HCT116 (cell line): ENCODE data around the gene PRLHR. TPM values are rescaled to one million over a fixed set of nuclear protein-coding genes. Genes with fewer than 3 reads are reported as not detected.

ENCODE experiments used
- ATAC-seq: fragments of 200-7000 bp; cut with Tn5 transposase; 2 replicates; pipeline ENCODE4 v1.9.1; 2020; ENCODE audit warnings: mild to moderate bottlenecking, moderate library complexity
- BruUV-seq: library from RNA; stranded (reverse); fragments of 400-500 nt; replicated peaks from 2 replicates; lab custom pipeline; 2021; lab: Mats Ljungman, UMichigan
- CTCF ChIA-PET: fragments of 300-600 bp; sonication (Branson Sonifier 250); formaldehyde crosslinking; loops from one replicate; lab custom pipeline; 2021; ENCODE audit warnings: antibody characterized with exemption; lab: Charles Lee
- POLR2A ChIA-PET: fragments of 300-600, 350-600 bp; sonication (Branson Sonifier 250); formaldehyde crosslinking; loops from one replicate; lab custom pipeline; 2021; ENCODE audit warnings: antibody characterized with exemption; lab: Charles Lee
- RAD21 ChIA-PET, 2 experiments: fragments of 300-600 bp; sonication (Branson Sonifier 250); formaldehyde crosslinking; loops; one replicate each; lab custom pipeline; 2023; ENCODE audit warnings: low total read pairs in 2 of 2; ENCODE audit not compliant: uncharacterized antibody in 2 of 2, unreplicated experiment in 2 of 2, low non-redundant PET in 1 of 2; lab: Charles Lee
- DNase-seq: peaks from one replicate; pipeline ENCODE4 v3.0.0-alpha.2; 2010; ENCODE audit warnings: low read depth, low spot score
- H2AFZ ChIP-seq: fragments of 200-600 bp; shearing (Covaris generic), sonication (generic); 2 replicates; pipeline ENCODE4 v1.6.1; 2017; ENCODE audit warnings: low read depth, mixed run types, mixed read lengths, antibody characterized with exemption, low read length; ENCODE audit not compliant: poor library complexity, severe bottlenecking
- H3K27ac ChIP-seq: 2 replicates; pipeline ENCODE4 v1.5.1; 2012; ENCODE audit warnings: low read depth, low read length
- H3K27me3 ChIP-seq: fragments of 200-600 bp; sonication (generic); 2 replicates; pipeline ENCODE4 v1.6.1; 2016; ENCODE audit warnings: mixed run types, low read length, mixed read lengths; ENCODE audit not compliant: insufficient read depth
- H3K36me3 ChIP-seq, 2 experiments: fragments of 200-500 bp in 1 of 2; fragments of 200-600 bp in 1 of 2; sonication (Bioruptor generic) in 1 of 2; sonication (generic) in 1 of 2; 2 replicates each; pipeline versions ENCODE4 v1.5.1 to v1.6.1; 2014 to 2016; ENCODE audit warnings: low read length in 2 of 2, inconsistent platforms in 1 of 2, mixed read lengths in 1 of 2, mixed run types in 1 of 2; ENCODE audit not compliant: insufficient read depth in 2 of 2, control insufficient read depth in 1 of 2
- H3K4me1 ChIP-seq, 2 experiments: fragments of 200-600 bp in 1 of 2; sonication (generic) in 1 of 2; 2 replicates each; pipeline versions ENCODE4 v1.5.1 to v1.6.1; 2012 to 2017; ENCODE audit warnings: low read length in 2 of 2, inconsistent platforms in 1 of 2, mild to moderate bottlenecking in 1 of 2, mixed read lengths in 1 of 2, mixed run types in 1 of 2, moderate library complexity in 1 of 2; ENCODE audit not compliant: insufficient read depth in 2 of 2, control insufficient read depth in 1 of 2
- H3K4me2 ChIP-seq: fragments of 200-600 bp; sonication (generic); 2 replicates; pipeline ENCODE4 v1.6.1; 2017; ENCODE audit warnings: mixed run types, low read length, mixed read lengths
- H3K4me3 ChIP-seq, 2 experiments: fragments of 200-600 bp in 1 of 2; sonication (generic) in 1 of 2; replicated peaks in 1 of 2; 2 replicates each; pipeline ENCODE4 v1.5.1; 2011 to 2016; ENCODE audit warnings: low read length in 2 of 2, control low read depth in 1 of 2, low read depth in 1 of 2, mild to moderate bottlenecking in 1 of 2, mixed read lengths in 1 of 2, mixed run types in 1 of 2
- H3K79me2 ChIP-seq: fragments of 200-600 bp; sonication (generic); 2 replicates; pipeline ENCODE4 v1.6.1; 2017; ENCODE audit warnings: mild to moderate bottlenecking, mixed run types, low read length, moderate library complexity, mixed read lengths; ENCODE audit not compliant: insufficient read depth
- H3K9ac ChIP-seq: fragments of 200-600 bp; sonication (generic); 2 replicates; pipeline ENCODE4 v1.6.1; 2016; ENCODE audit warnings: low read length, mixed read lengths
- H3K9me2 ChIP-seq: fragments of 200-600 bp; sonication (generic), shearing (Covaris generic); 2 replicates; pipeline ENCODE4 v1.6.1; 2017; ENCODE audit warnings: mixed run types, mild to moderate bottlenecking, moderate library complexity; ENCODE audit not compliant: insufficient read depth
- H3K9me3 ChIP-seq, 2 experiments: fragments of 200-500 bp in 1 of 2; fragments of 200-600 bp in 1 of 2; sonication (Bioruptor generic) in 1 of 2; sonication (generic) in 1 of 2; 2 replicates each; pipeline ENCODE4 v1.6.1; 2014 to 2017; ENCODE audit warnings: low read length in 2 of 2, mixed read lengths in 2 of 2, inconsistent platforms in 1 of 2, low read depth in 1 of 2, mild to moderate bottlenecking in 1 of 2, mixed run types in 1 of 2, moderate library complexity in 1 of 2; ENCODE audit not compliant: control insufficient read depth in 1 of 2, insufficient read depth in 1 of 2
- H4K20me1 ChIP-seq: fragments of 200-600 bp; sonication (generic), shearing (Covaris generic); 2 replicates; pipeline ENCODE4 v1.6.1; 2017; ENCODE audit warnings: mixed run types, mild to moderate bottlenecking, moderate library complexity; ENCODE audit not compliant: insufficient read depth
- CBX3 ChIP-seq: IDR thresholded peaks from 2 replicates; pipeline ENCODE4 v1.6.1; 2012; ENCODE audit warnings: low read depth
- CEBPB ChIP-seq: IDR thresholded peaks from 2 replicates; pipeline ENCODE4 v1.6.1; 2012; ENCODE audit warnings: low read depth
- ELF1 ChIP-seq: IDR thresholded peaks from 2 replicates; pipeline ENCODE4 v1.6.1; 2012; ENCODE audit warnings: low read depth, borderline replicate concordance
- EZH2 ChIP-seq: fragments of 200-600 bp; sonication (generic); IDR thresholded peaks from 2 replicates; pipeline ENCODE4 v1.6.1; 2017; ENCODE audit warnings: antibody characterized with exemption, mixed run types
- EZH2phosphoT487 ChIP-seq: fragments of 200-600 bp; IDR thresholded peaks from 2 replicates; pipeline ENCODE4 v1.6.1; 2018; ENCODE audit warnings: antibody characterized with exemption, borderline replicate concordance
- JUND ChIP-seq: IDR thresholded peaks from 2 replicates; pipeline ENCODE4 v1.6.1; 2012
- MAX ChIP-seq: IDR thresholded peaks from 2 replicates; pipeline ENCODE4 v1.6.1; 2012
- POLR2A ChIP-seq: IDR thresholded peaks from 2 replicates; pipeline ENCODE4 v1.7.0; 2011; ENCODE audit warnings: borderline replicate concordance; ENCODE audit not compliant: insufficient read depth, insufficient read length; ENCODE audit errors: extremely low read depth
- POLR2AphosphoS5 ChIP-seq: IDR thresholded peaks from 2 replicates; pipeline ENCODE4 v1.6.1; 2011; ENCODE audit warnings: mild to moderate bottlenecking, low read depth, low read length, moderate library complexity
- REST ChIP-seq: IDR thresholded peaks from 2 replicates; pipeline ENCODE4 v1.6.1; 2012; ENCODE audit warnings: low read depth
- SIN3A ChIP-seq: IDR thresholded peaks from 2 replicates; pipeline ENCODE4 v1.6.1; 2012; ENCODE audit warnings: low read depth
- SP1 ChIP-seq: IDR thresholded peaks from 2 replicates; pipeline ENCODE4 v1.6.1; 2012; ENCODE audit warnings: low read depth
- SRF ChIP-seq: IDR thresholded peaks from 2 replicates; pipeline ENCODE4 v1.6.1; 2012; ENCODE audit warnings: low read depth
- YY1 ChIP-seq: IDR thresholded peaks from 2 replicates; pipeline ENCODE4 v1.6.1; 2011; ENCODE audit warnings: low read length, low read depth, moderate library complexity, mild to moderate bottlenecking; ENCODE audit not compliant: insufficient replicate concordance; ENCODE audit errors: extremely low read depth
- ZFX ChIP-seq: fragments of 450-650 bp; IDR thresholded peaks from 2 replicates; pipeline ENCODE4 v1.6.1; 2017
- ZNF274 ChIP-seq: fragments of 200-500 bp; sonication (Bioruptor generic); IDR thresholded peaks from 2 replicates; pipeline ENCODE4 v1.6.1; 2014; ENCODE audit warnings: mild to moderate bottlenecking, low read depth, low read length, inconsistent platforms
- intact Hi-C: fragments of 100-400 bp; cut with micrococcal nuclease; formaldehyde crosslinking; loops from 2 replicates; pipeline ENCODE4 v1.10.0; 2022
- total RNA-seq: library from RNA; stranded (reverse); gene quantifications from one replicate; pipeline ENCODE4 v1.2.1, GENCODE V29; 2021; ENCODE audit not compliant: unreplicated experiment
- TF ChIP-seq, protein P1 (sequence below), 3 experiments: fragments of 200-600 bp in 1 of 3; sonication (generic) in 1 of 3; IDR thresholded peaks in 2 of 3; conservative IDR thresholded peaks in 1 of 3; 2 replicates each; pipeline ENCODE4 v1.5.1; 2012 to 2017; ENCODE audit warnings: low read depth in 2 of 3, low read length in 2 of 3, antibody characterized with exemption in 1 of 3, borderline replicate concordance in 1 of 3, control low read depth in 1 of 3, mild to moderate bottlenecking in 1 of 3, mixed read lengths in 1 of 3, mixed run types in 1 of 3, moderate library complexity in 1 of 3; ENCODE audit not compliant: insufficient read depth in 1 of 3
- TF ChIP-seq, protein P2 (sequence below): IDR thresholded peaks from 2 replicates; pipeline ENCODE4 v1.6.1; 2011; ENCODE audit warnings: mild to moderate bottlenecking, low read length, moderate library complexity; ENCODE audit not compliant: insufficient replicate concordance; ENCODE audit errors: extremely low read depth
- TF ChIP-seq, protein P3 (sequence below): IDR thresholded peaks from 2 replicates; pipeline ENCODE4 v1.6.1; 2012

The PRLHR gene
- total RNA-seq, 1 experiment from 2014 or later, result not detected

DNA sequence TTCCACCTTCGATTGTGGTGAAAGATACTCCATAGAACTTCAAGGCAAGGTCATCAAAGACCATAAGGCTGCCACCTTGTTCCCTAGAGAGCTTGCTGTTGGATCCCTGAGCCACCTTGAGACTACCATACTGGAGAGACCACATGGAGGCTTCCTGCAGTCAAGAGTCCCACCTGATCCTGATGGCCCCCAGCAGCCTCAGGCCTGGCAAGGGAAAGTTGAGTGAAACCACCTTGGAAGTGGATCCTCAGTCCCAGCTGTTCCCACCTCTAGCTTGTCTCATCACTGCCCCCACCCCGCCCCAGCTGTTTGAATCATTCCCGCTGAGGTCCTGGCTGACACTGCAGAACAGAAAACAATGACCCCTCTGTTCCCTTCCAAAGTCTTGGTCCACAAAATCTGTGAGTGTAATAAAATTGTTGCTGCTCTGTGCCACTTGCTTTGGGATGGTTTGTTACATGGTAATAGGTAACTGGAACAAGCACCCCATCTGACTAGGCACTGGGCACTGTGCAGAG is 32.0 kb downstream of the PRLHR start (continued):
- TF ChIP-seq, protein P1, sequence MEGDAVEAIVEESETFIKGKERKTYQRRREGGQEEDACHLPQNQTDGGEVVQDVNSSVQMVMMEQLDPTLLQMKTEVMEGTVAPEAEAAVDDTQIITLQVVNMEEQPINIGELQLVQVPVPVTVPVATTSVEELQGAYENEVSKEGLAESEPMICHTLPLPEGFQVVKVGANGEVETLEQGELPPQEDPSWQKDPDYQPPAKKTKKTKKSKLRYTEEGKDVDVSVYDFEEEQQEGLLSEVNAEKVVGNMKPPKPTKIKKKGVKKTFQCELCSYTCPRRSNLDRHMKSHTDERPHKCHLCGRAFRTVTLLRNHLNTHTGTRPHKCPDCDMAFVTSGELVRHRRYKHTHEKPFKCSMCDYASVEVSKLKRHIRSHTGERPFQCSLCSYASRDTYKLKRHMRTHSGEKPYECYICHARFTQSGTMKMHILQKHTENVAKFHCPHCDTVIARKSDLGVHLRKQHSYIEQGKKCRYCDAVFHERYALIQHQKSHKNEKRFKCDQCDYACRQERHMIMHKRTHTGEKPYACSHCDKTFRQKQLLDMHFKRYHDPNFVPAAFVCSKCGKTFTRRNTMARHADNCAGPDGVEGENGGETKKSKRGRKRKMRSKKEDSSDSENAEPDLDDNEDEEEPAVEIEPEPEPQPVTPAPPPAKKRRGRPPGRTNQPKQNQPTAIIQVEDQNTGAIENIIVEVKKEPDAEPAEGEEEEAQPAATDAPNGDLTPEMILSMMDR (IDR thresholded peaks at IDR 0.05 in 2 of 3, conservative IDR thresholded peaks at IDR 0.05 in 1 of 3; ENCODE audit: borderline replicate concordance in 1 of 3, insufficient read depth in 1 of 3, low read depth in 2 of 3, low read length in 2 of 3), result no peak
- TF ChIP-seq CBX3, result no peak

DNA sequence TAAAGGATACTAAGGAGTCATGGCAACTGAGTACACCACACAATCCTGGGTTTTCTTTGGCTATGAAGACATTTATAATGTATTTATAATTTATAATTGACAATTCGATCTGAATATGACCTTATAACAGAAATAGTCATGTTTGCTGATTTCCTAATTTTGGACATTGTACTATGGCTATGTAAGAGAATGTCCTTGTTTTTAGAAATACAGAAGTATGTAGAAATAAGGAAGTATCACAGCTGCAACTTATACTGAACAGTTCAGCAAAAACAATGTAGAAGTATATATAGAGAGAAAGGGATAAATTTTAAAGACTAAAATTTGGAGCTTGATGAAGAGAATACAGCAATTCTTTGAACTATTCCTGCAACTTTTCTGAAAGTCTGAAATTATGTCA is 32.6 kb downstream of the PRLHR start:
- no peaks in the 10 kb centered on the region for H3K79me2 ChIP-seq
- H3K9ac ChIP-seq, result no peak overlapping the region
- no peaks in the 10 kb centered on the region for H3K9me2 ChIP-seq
- no peaks in the 10 kb centered on the region for H3K9me3 ChIP-seq
- intact Hi-C loops, result no loop called here
- no peaks in the 10 kb centered on the region for H3K27me3 ChIP-seq
- RAD21 ChIA-PET, result no interaction called here
- no peaks in the 10 kb centered on the region for H3K4me1 ChIP-seq
- DNase-seq, result no peak
- no TSS peak for BruUV-seq
- no peak for ATAC-seq
- no peak overlapping the region for H2AFZ ChIP-seq
- TF ChIP-seq YY1 (no peak), ELF1 (no peak), SRF (no peak), SP1 (no peak), CEBPB (no peak), EZH2 (no peak), POLR2A (no peak), JUND (no peak), MAX (no peak), REST (no peak), ZNF274 (no peak), POLR2AphosphoS5 (no peak), EZH2phosphoT487 (no peak), SIN3A (no peak), CBX3 (no peak), ZFX (no peak)
- TF ChIP-seq, protein P2, sequence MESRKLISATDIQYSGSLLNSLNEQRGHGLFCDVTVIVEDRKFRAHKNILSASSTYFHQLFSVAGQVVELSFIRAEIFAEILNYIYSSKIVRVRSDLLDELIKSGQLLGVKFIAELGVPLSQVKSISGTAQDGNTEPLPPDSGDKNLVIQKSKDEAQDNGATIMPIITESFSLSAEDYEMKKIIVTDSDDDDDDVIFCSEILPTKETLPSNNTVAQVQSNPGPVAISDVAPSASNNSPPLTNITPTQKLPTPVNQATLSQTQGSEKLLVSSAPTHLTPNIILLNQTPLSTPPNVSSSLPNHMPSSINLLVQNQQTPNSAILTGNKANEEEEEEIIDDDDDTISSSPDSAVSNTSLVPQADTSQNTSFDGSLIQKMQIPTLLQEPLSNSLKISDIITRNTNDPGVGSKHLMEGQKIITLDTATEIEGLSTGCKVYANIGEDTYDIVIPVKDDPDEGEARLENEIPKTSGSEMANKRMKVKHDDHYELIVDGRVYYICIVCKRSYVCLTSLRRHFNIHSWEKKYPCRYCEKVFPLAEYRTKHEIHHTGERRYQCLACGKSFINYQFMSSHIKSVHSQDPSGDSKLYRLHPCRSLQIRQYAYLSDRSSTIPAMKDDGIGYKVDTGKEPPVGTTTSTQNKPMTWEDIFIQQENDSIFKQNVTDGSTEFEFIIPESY, result no peak
- TF ChIP-seq, protein P3, sequence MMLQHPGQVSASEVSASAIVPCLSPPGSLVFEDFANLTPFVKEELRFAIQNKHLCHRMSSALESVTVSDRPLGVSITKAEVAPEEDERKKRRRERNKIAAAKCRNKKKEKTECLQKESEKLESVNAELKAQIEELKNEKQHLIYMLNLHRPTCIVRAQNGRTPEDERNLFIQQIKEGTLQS, result no peak
- TF ChIP-seq, all 23 proteins: peak for 0
- POLR2A ChIA-PET, result no interaction called here
- H3K27ac ChIP-seq, result no peak overlapping the region
- no peaks in the 10 kb centered on the region for H3K36me3 ChIP-seq
- no peak overlapping the region for H3K4me2 ChIP-seq
- CTCF ChIA-PET, result interaction anchor here (1.9 to 3.1 kb wide), 3 partner anchors 158 to 1120 kb away, joined by 5 to 16 read pairs (median 10); no protein-coding TSS in a partner anchor
- no peaks in the 10 kb centered on the region for H4K20me1 ChIP-seq
- H3K4me3 ChIP-seq, result no peak overlapping the region
